HEK293 (cell line): ENCODE data around the gene LCN6.

Source experiments
- CTCF ChIA-PET: fragments of 350-600 bp; formaldehyde crosslinking; extraction: SDS; loops from one replicate; lab custom pipeline; 2021; ENCODE audit warnings: antibody characterized with exemption; lab: Yijun Ruan, JAX
- POLR2A ChIA-PET: fragments of 300-600 bp; formaldehyde crosslinking; extraction: SDS; loops from one replicate; lab custom pipeline; 2020; ENCODE audit warnings: antibody characterized with exemption, inconsistent platforms; lab: Yijun Ruan, JAX
- H3K27ac ChIP-seq: fragments of 200-500 bp; sonication (Bioruptor generic); 2 replicates; pipeline ENCODE4 v1.5.1; 2014; ENCODE audit warnings: low read depth, low read length, control low read depth, inconsistent platforms; ENCODE audit errors: extremely low read depth
- H3K36me3 ChIP-seq, 2 experiments: fragments of 200-500 bp in 1 of 2; sonication (Bioruptor generic) in 1 of 2; 1 replicate in 1 of 2; 2 replicates in 1 of 2; pipeline ENCODE4 v1.5.1; 2014 to 2017; ENCODE audit warnings: inconsistent platforms in 2 of 2, low read length in 2 of 2; ENCODE audit not compliant: control insufficient read depth in 2 of 2, insufficient read depth in 1 of 2
- H3K4me1 ChIP-seq: fragments of 200-500 bp; sonication (Bioruptor generic); 2 replicates; pipeline ENCODE4 v1.5.1; 2014; ENCODE audit warnings: mild to moderate bottlenecking, low read length, inconsistent platforms; ENCODE audit not compliant: control insufficient read depth, insufficient read depth
- H3K4me3 ChIP-seq: 2 replicates; pipeline ENCODE4 v1.5.1; 2011; ENCODE audit warnings: low read depth, mild to moderate bottlenecking, control low read depth, low read length, moderate library complexity
- H3K9me3 ChIP-seq: fragments of 200-500 bp; sonication (Bioruptor generic); 2 replicates; pipeline ENCODE4 v1.5.1; 2014; ENCODE audit warnings: low read depth, low read length, inconsistent platforms; ENCODE audit not compliant: control insufficient read depth, insufficient read depth
- BCL11B ChIP-seq: fragments of 450-650 bp; formaldehyde crosslinking; IDR thresholded peaks from 2 replicates; pipeline ENCODE4 v1.5.1; 2016; ENCODE audit warnings: low read depth, missing biosample characterization, missing genetic modification characterization
- GFI1B ChIP-seq: fragments of 450-650 bp; formaldehyde crosslinking; IDR thresholded peaks from 2 replicates; pipeline ENCODE4 v1.5.1; 2016; ENCODE audit warnings: missing biosample characterization, missing genetic modification characterization
- GLI2 ChIP-seq: fragments of 450-650 bp; formaldehyde crosslinking; IDR thresholded peaks from 2 replicates; pipeline ENCODE4; 2017; ENCODE audit warnings: missing biosample characterization, missing genetic modification characterization, low read depth, borderline replicate concordance
- HOXA7 ChIP-seq: sonication (generic); formaldehyde crosslinking; IDR thresholded peaks from 2 replicates; pipeline ENCODE4 v1.8.1; 2022; ENCODE audit warnings: missing genetic modification reagents, borderline replicate concordance
- IKZF3 ChIP-seq: fragments of 450-650 bp; IDR thresholded peaks from 2 replicates; pipeline ENCODE4 v1.5.0; 2018; ENCODE audit warnings: missing biosample characterization, mild to moderate bottlenecking, missing genetic modification characterization, moderate library complexity
- KLF10 ChIP-seq: fragments of 450-650 bp; IDR thresholded peaks from 2 replicates; pipeline ENCODE4 v1.5.1; 2018; ENCODE audit warnings: missing biosample characterization, mild to moderate bottlenecking, missing genetic modification characterization
- KLF17 ChIP-seq: fragments of 450-650 bp; formaldehyde crosslinking; IDR thresholded peaks from 2 replicates; pipeline ENCODE4 v1.5.1; 2016; ENCODE audit warnings: missing biosample characterization, missing genetic modification characterization
- KLF8 ChIP-seq: fragments of 450-650 bp; formaldehyde crosslinking; IDR thresholded peaks from 2 replicates; pipeline ENCODE4 v1.5.1; 2016; ENCODE audit warnings: missing biosample characterization, missing genetic modification characterization
- WT1 ChIP-seq: fragments of 450-650 bp; formaldehyde crosslinking; IDR thresholded peaks from 2 replicates; pipeline ENCODE4 v1.5.1; 2016; ENCODE audit warnings: missing biosample characterization, missing genetic modification characterization
- ZBTB10 ChIP-seq: fragments of 450-650 bp; formaldehyde crosslinking; IDR thresholded peaks from 2 replicates; pipeline ENCODE4 v1.5.1; 2016; ENCODE audit warnings: missing biosample characterization, missing genetic modification characterization
- ZBTB17 ChIP-seq: fragments of 450-650 bp; formaldehyde crosslinking; IDR thresholded peaks from 2 replicates; pipeline ENCODE4 v1.5.1; 2016; ENCODE audit warnings: missing biosample characterization, missing genetic modification characterization
- ZNF202 ChIP-seq: fragments of 450-650 bp; formaldehyde crosslinking; IDR thresholded peaks from 2 replicates; pipeline ENCODE4 v1.5.1; 2016; ENCODE audit warnings: missing biosample characterization, missing genetic modification characterization, borderline replicate concordance
- ZNF521 ChIP-seq: fragments of 450-650 bp; formaldehyde crosslinking; IDR thresholded peaks from 2 replicates; pipeline ENCODE4 v1.5.1; 2017; ENCODE audit warnings: missing biosample characterization, mild to moderate bottlenecking, missing genetic modification characterization
- ZNF560 ChIP-seq: fragments of 450-650 bp; formaldehyde crosslinking; IDR thresholded peaks from 2 replicates; pipeline ENCODE4 v1.5.1; 2017; ENCODE audit warnings: missing biosample characterization, missing genetic modification characterization, borderline replicate concordance
- ZNF645 ChIP-seq: fragments of 450-650 bp; formaldehyde crosslinking; IDR thresholded peaks from 2 replicates; pipeline ENCODE4; 2016; ENCODE audit warnings: missing biosample characterization, missing genetic modification characterization
- ZNF660 ChIP-seq: fragments of 450-650 bp; IDR thresholded peaks from 2 replicates; pipeline ENCODE4 v1.5.1; 2018; ENCODE audit warnings: missing biosample characterization, mild to moderate bottlenecking, missing genetic modification characterization
- ZNF670 ChIP-seq: fragments of 450-650 bp; formaldehyde crosslinking; IDR thresholded peaks from 2 replicates; pipeline ENCODE4 v1.5.1; 2016; ENCODE audit warnings: missing biosample characterization, missing genetic modification characterization, low read depth
- ZNF830 ChIP-seq: fragments of 450-650 bp; IDR thresholded peaks from 2 replicates; pipeline ENCODE4 v1.5.0; 2018; ENCODE audit warnings: missing biosample characterization, missing genetic modification characterization, low read depth, mild to moderate bottlenecking, moderate library complexity
- ZSCAN5A ChIP-seq: fragments of 450-650 bp; formaldehyde crosslinking; IDR thresholded peaks from 2 replicates; pipeline ENCODE4 v1.5.1; 2016; ENCODE audit warnings: missing biosample characterization, missing genetic modification characterization
- TF ChIP-seq, protein P1 (sequence below): fragments of 450-650 bp; formaldehyde crosslinking; IDR thresholded peaks from 2 replicates; pipeline ENCODE4 v1.5.1; 2017; ENCODE audit warnings: missing biosample characterization, missing genetic modification characterization
- TF ChIP-seq, protein P2 (sequence below): fragments of 450-650 bp; formaldehyde crosslinking; IDR thresholded peaks from 2 replicates; pipeline ENCODE4 v1.5.0; 2017; ENCODE audit warnings: missing biosample characterization, missing genetic modification characterization, borderline replicate concordance
- TF ChIP-seq, protein P3 (sequence below): fragments of 450-650 bp; formaldehyde crosslinking; IDR thresholded peaks from 2 replicates; pipeline ENCODE4 v1.5.1; 2016; ENCODE audit warnings: missing biosample characterization, missing genetic modification characterization

LCN6 gene

DNA sequence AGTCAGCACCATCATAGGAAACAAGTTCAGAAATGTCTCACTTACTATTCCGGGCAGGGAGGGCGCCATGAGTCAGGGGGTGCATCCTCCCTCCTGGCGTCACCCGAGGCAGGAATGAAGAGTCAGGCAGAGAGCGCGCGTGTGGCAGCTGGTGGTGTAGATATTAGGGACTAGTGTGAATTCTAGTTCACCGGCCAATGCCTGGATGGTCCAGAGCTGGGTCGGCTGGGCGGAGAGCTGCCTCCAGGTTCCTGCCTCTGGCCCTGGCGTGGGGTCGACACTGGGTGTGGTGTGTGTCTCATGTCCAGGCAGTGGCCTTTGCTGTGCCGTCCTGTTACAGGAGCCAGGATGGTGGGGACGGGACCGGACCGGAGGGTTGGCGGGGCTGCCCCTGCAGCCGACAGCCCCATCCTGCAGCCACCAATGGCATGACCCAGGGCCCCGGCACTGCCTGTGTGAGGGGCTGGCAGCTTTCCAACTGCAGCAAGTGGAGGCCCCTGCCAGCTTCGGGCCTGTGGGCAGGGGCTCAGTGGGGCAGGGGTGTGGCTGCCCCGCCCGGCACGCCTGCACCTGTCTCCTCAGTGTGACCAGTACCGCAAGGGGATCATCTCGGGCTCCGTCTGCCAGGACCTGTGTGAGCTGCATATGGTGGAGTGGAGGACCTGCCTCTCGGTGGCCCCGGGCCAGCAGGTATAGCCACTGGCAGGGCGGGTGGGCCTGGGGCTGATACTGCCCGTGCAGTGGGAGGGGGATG is 26.8 kb downstream of the LCN6 start (continued):
- no peak for TF ChIP-seq ZNF645 (tag by site-specific recombination)
- no peak for TF ChIP-seq ZNF202 (tag by site-specific recombination)
- TF ChIP-seq, protein P1, sequence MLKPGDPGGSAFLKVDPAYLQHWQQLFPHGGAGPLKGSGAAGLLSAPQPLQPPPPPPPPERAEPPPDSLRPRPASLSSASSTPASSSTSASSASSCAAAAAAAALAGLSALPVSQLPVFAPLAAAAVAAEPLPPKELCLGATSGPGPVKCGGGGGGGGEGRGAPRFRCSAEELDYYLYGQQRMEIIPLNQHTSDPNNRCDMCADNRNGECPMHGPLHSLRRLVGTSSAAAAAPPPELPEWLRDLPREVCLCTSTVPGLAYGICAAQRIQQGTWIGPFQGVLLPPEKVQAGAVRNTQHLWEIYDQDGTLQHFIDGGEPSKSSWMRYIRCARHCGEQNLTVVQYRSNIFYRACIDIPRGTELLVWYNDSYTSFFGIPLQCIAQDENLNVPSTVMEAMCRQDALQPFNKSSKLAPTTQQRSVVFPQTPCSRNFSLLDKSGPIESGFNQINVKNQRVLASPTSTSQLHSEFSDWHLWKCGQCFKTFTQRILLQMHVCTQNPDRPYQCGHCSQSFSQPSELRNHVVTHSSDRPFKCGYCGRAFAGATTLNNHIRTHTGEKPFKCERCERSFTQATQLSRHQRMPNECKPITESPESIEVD, result no peak
- TF ChIP-seq ZNF670, result no peak
- no peak for TF ChIP-seq HOXA7 (CRISPR knock-in tag)
- TF ChIP-seq WT1 (tag by site-specific recombination), result peak; percentile 56
- TF ChIP-seq ZNF560, result no peak
- peak; percentile 39; the same call in 1 of the 2 replicates for TF ChIP-seq KLF10
- peak; percentile 87 for TF ChIP-seq KLF8 (tag by site-specific recombination)
- TF ChIP-seq ZNF830, result no peak
- no peak for TF ChIP-seq IKZF3
- no peak for TF ChIP-seq ZSCAN5A
- TF ChIP-seq, protein P2, sequence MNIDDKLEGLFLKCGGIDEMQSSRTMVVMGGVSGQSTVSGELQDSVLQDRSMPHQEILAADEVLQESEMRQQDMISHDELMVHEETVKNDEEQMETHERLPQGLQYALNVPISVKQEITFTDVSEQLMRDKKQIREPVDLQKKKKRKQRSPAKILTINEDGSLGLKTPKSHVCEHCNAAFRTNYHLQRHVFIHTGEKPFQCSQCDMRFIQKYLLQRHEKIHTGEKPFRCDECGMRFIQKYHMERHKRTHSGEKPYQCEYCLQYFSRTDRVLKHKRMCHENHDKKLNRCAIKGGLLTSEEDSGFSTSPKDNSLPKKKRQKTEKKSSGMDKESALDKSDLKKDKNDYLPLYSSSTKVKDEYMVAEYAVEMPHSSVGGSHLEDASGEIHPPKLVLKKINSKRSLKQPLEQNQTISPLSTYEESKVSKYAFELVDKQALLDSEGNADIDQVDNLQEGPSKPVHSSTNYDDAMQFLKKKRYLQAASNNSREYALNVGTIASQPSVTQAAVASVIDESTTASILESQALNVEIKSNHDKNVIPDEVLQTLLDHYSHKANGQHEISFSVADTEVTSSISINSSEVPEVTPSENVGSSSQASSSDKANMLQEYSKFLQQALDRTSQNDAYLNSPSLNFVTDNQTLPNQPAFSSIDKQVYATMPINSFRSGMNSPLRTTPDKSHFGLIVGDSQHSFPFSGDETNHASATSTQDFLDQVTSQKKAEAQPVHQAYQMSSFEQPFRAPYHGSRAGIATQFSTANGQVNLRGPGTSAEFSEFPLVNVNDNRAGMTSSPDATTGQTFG (tag by site-specific recombination), result no peak
- peak; percentile 36; the same call in 1 of the 2 replicates for TF ChIP-seq BCL11B
- TF ChIP-seq ZBTB17 (tag by site-specific recombination), result peak; percentile 57; the same call in 1 of the 2 replicates
- 0 out of 2 replicates have a peak, but pooled peaks have one; percentile 12 for TF ChIP-seq GFI1B (tag by site-specific recombination)
- 0 out of 2 replicates have a peak, but pooled peaks have one; percentile 24 for TF ChIP-seq KLF17 (tag by site-specific recombination)
- TF ChIP-seq GLI2 (tag by site-specific recombination), result no peak
- TF ChIP-seq ZNF521 (tag by site-specific recombination), result no peak
- TF ChIP-seq, all 188 proteins: peak for 21

DNA sequence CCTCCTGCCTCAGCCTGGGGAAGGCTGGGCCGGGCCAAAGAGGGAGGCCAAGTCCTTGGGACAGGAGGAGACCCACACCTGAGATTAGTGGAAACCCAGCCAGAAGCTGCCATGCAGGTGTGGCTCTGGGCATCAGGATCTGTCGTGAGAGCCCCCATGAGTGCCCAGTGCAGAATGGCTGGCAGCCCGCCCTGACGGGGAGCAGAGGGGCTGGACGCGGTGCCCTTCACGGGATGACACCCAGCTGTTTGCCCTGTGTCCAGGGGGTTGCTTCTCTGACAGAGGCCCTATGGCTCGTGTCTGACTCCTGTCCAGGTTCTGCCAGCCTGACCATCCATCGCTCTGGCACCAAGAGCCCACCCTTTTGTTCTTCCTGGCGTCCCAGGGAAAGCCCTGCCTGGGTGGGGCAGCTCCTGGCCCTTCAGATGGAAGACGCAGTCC is 27.4 kb downstream of the LCN6 start:
- no peaks in the 10 kb centered on the region for H3K9me3 ChIP-seq
- peaks cover 0 to 68% of the 10 kb centered on the region in 2 experiments; a peak in 2 of 3 replicates for H3K36me3 ChIP-seq
- ChIA-PET CTCF (no interaction called here), POLR2A (interaction anchor here (0.5 to 3.8 kb wide), 3 partner anchors 7 to 349 kb away, joined by 3 to 25 read pairs (median 4); partner anchors contain the start of genes AGPAT2, DIPK1B and SAPCD2)
- no peak overlapping the region for H3K4me3 ChIP-seq
- H3K27ac ChIP-seq, result peak overlapping the region; percentile 46; the same call in 1 of the 2 replicates
- no peaks in the 10 kb centered on the region; the same call in 1 of the 2 replicates for H3K4me1 ChIP-seq
- TF ChIP-seq ZNF660 (0 out of 2 replicates have a peak, but pooled peaks have one; percentile 10), ZBTB10 (0 out of 2 replicates have a peak, but pooled peaks have one; percentile 12)
- TF ChIP-seq, protein P3, sequence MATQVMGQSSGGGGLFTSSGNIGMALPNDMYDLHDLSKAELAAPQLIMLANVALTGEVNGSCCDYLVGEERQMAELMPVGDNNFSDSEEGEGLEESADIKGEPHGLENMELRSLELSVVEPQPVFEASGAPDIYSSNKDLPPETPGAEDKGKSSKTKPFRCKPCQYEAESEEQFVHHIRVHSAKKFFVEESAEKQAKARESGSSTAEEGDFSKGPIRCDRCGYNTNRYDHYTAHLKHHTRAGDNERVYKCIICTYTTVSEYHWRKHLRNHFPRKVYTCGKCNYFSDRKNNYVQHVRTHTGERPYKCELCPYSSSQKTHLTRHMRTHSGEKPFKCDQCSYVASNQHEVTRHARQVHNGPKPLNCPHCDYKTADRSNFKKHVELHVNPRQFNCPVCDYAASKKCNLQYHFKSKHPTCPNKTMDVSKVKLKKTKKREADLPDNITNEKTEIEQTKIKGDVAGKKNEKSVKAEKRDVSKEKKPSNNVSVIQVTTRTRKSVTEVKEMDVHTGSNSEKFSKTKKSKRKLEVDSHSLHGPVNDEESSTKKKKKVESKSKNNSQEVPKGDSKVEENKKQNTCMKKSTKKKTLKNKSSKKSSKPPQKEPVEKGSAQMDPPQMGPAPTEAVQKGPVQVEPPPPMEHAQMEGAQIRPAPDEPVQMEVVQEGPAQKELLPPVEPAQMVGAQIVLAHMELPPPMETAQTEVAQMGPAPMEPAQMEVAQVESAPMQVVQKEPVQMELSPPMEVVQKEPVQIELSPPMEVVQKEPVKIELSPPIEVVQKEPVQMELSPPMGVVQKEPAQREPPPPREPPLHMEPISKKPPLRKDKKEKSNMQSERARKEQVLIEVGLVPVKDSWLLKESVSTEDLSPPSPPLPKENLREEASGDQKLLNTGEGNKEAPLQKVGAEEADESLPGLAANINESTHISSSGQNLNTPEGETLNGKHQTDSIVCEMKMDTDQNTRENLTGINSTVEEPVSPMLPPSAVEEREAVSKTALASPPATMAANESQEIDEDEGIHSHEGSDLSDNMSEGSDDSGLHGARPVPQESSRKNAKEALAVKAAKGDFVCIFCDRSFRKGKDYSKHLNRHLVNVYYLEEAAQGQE (tag by site-specific recombination), result peak; percentile 51; the same call in 1 of the 2 replicates
